IMR-90 (cell line): Measurements from ENCODE around the gene FLRT3. TPM values are rescaled to one million over a fixed set of nuclear protein-coding genes. Genes with fewer than 3 reads are reported as not detected.

Experiments used
- ATAC-seq: fragments of 200-7000 bp; cut with Tn5 transposase; 2 replicates; pipeline ENCODE4 v1.9.1; 2020; ENCODE audit warnings: low read depth, mild to moderate bottlenecking, moderate library complexity
- BruUV-seq: library from RNA; stranded (reverse); fragments of 400-500 nt; replicated peaks from 2 replicates; lab custom pipeline; 2021; lab: Mats Ljungman, UMichigan
- CTCF ChIA-PET: fragments of 300-600 bp; formaldehyde crosslinking; extraction: SDS; loops from one replicate; lab custom pipeline; 2021; ENCODE audit warnings: antibody characterized with exemption; lab: Yijun Ruan, JAX
- POLR2A ChIA-PET: fragments of 300-600 bp; sonication (Branson Sonifier 250); formaldehyde crosslinking; loops from one replicate; lab custom pipeline; 2022; ENCODE audit warnings: antibody characterized with exemption; ENCODE audit not compliant: unreplicated experiment; lab: Charles Lee
- DNase-seq: peaks from one replicate; pipeline ENCODE4 v3.0.0; 2013
- H2AFZ ChIP-seq: replicated peaks from 2 replicates; pipeline ENCODE3; 2013; ENCODE audit warnings: low read length, mild to moderate bottlenecking; ENCODE audit not compliant: poor library complexity
- H2AK5ac ChIP-seq: 2 replicates; pipeline ENCODE4 v1.6.1; 2013; ENCODE audit warnings: low read depth, low read length, inconsistent platforms
- H2AK9ac ChIP-seq: replicated peaks from 2 replicates; pipeline ENCODE3; 2013; ENCODE audit warnings: mild to moderate bottlenecking, low read depth, low read length, moderate library complexity; ENCODE audit not compliant: poor library complexity
- H2BK120ac ChIP-seq: 2 replicates; pipeline ENCODE4 v1.6.1; 2013; ENCODE audit warnings: low read depth, low read length, inconsistent platforms
- H2BK15ac ChIP-seq: 3 replicates; pipeline ENCODE4 v1.6.1; 2013; ENCODE audit warnings: low read depth, low read length, inconsistent platforms
- H2BK20ac ChIP-seq: 2 replicates; pipeline ENCODE4 v1.6.1; 2013; ENCODE audit warnings: low read depth, mild to moderate bottlenecking, inconsistent platforms, low read length, moderate library complexity
- H2BK5ac ChIP-seq: 2 replicates; pipeline ENCODE4 v1.6.1; 2013; ENCODE audit warnings: mild to moderate bottlenecking, low read depth, low read length, inconsistent platforms; ENCODE audit not compliant: poor library complexity, severe bottlenecking
- H3K14ac ChIP-seq: replicated peaks from 2 replicates; pipeline ENCODE4 v1.6.1; 2013; ENCODE audit warnings: low read depth, low read length, inconsistent platforms
- H3K18ac ChIP-seq: 2 replicates; pipeline ENCODE4 v1.6.1; 2013; ENCODE audit warnings: low read depth, low read length, control low read depth
- H3K23ac ChIP-seq: 2 replicates; pipeline ENCODE4 v1.6.1; 2013; ENCODE audit warnings: low read depth, low read length, inconsistent platforms
- H3K27ac ChIP-seq: 2 replicates; pipeline ENCODE4 v1.5.1; 2013; ENCODE audit warnings: mild to moderate bottlenecking, control low read depth, low read length; ENCODE audit not compliant: insufficient read depth
- H3K27me3 ChIP-seq: 2 replicates; pipeline ENCODE4 v1.6.1; 2013; ENCODE audit warnings: low read length; ENCODE audit not compliant: control insufficient read depth, insufficient read depth
- H3K36me3 ChIP-seq: 2 replicates; pipeline ENCODE4 v1.6.1; 2013; ENCODE audit warnings: low read length, mixed read lengths; ENCODE audit not compliant: control insufficient read depth, insufficient read depth
- H3K4ac ChIP-seq: 2 replicates; pipeline ENCODE4 v1.6.1; 2013; ENCODE audit warnings: low read depth, low read length, inconsistent platforms
- H3K4me1 ChIP-seq: 2 replicates; pipeline ENCODE4 v1.6.1; 2013; ENCODE audit warnings: low read length, mixed read lengths; ENCODE audit not compliant: control insufficient read depth, insufficient read depth
- H3K4me2 ChIP-seq: 2 replicates; pipeline ENCODE4 v1.6.1; 2013; ENCODE audit warnings: low read depth, mild to moderate bottlenecking, control low read depth, low read length, moderate library complexity
- H3K4me3 ChIP-seq: 2 replicates; pipeline ENCODE4 v1.5.1; 2013; ENCODE audit warnings: low read depth, mild to moderate bottlenecking, control low read depth, low read length, moderate library complexity; ENCODE audit not compliant: insufficient read depth
- H3K56ac ChIP-seq: 2 replicates; pipeline ENCODE4 v1.6.1; 2013; ENCODE audit warnings: low read length, inconsistent platforms; ENCODE audit not compliant: insufficient read depth; ENCODE audit errors: extremely low read depth
- H3K79me1 ChIP-seq, 2 experiments: 2 replicates each; pipeline ENCODE4 v1.6.1; 2013; ENCODE audit warnings: low read length in 2 of 2, inconsistent platforms in 1 of 2, low read depth in 1 of 2
- H3K9ac ChIP-seq: 2 replicates; pipeline ENCODE4 v1.6.1; 2013; ENCODE audit warnings: low read depth, low read length, control low read depth
- H3K9me1 ChIP-seq: 2 replicates; pipeline ENCODE4 v1.6.1; 2013; ENCODE audit warnings: low read length, inconsistent platforms; ENCODE audit not compliant: insufficient read depth
- H3K9me3 ChIP-seq: 2 replicates; pipeline ENCODE4 v1.6.1; 2013; ENCODE audit warnings: low read length; ENCODE audit not compliant: control insufficient read depth, insufficient read depth
- H4K20me1 ChIP-seq: 2 replicates; pipeline ENCODE4 v1.6.1; 2013; ENCODE audit warnings: low read length, inconsistent platforms; ENCODE audit not compliant: insufficient read depth
- H4K5ac ChIP-seq: 2 replicates; pipeline ENCODE4 v1.6.1; 2013; ENCODE audit warnings: mild to moderate bottlenecking, low read depth, low read length, control low read depth
- H4K8ac ChIP-seq, 2 experiments: 2 replicates each; pipeline ENCODE4 v1.6.1; 2013; ENCODE audit warnings: low read depth in 2 of 2, low read length in 2 of 2, control low read depth in 1 of 2, inconsistent platforms in 1 of 2
- H4K91ac ChIP-seq: 2 replicates; pipeline ENCODE4 v1.6.1; 2013; ENCODE audit warnings: low read depth, low read length, inconsistent platforms; ENCODE audit not compliant: insufficient read depth
- CHD1 ChIP-seq: IDR thresholded peaks from 2 replicates; pipeline ENCODE4 v1.6.1; 2012; ENCODE audit warnings: low read depth, low read length, improper control_type of control experiment
- FOS ChIP-seq: fragments of 150-350 bp; IDR thresholded peaks from 2 replicates; pipeline ENCODE4 v1.6.1; 2016; ENCODE audit warnings: low read depth, low read length
- NFE2L2 ChIP-seq: fragments of 150-350 bp; IDR thresholded peaks from 2 replicates; pipeline ENCODE4 v1.6.1; 2016; ENCODE audit warnings: low read depth, mild to moderate bottlenecking, low read length
- RCOR1 ChIP-seq: IDR thresholded peaks from 2 replicates; pipeline ENCODE4 v1.6.1; 2012; ENCODE audit warnings: mild to moderate bottlenecking, low read length, improper control_type of control experiment; ENCODE audit not compliant: insufficient replicate concordance
- RFX5 ChIP-seq: IDR thresholded peaks from 2 replicates; pipeline ENCODE4 v1.8.0; 2012; ENCODE audit warnings: low read depth, mild to moderate bottlenecking, low read length, moderate library complexity
- SMC3 ChIP-seq: fragments of 150-350 bp; IDR thresholded peaks from 2 replicates; pipeline ENCODE4 v1.6.1; 2016; ENCODE audit warnings: low read depth, mild to moderate bottlenecking, antibody characterized with exemption, low read length, moderate library complexity
- WGBS, 2 experiments: methylation state at CpG; one replicate each; pipeline versions ENCODE4 v1.1.5 to v1.1.7; 2013; ENCODE audit warnings: missing lambda C conversion rate in 2 of 2; ENCODE audit not compliant: insufficient read length in 1 of 2; ENCODE audit errors: extremely low coverage in 2 of 2; 5-methylcytosine and 5-hydroxymethylcytosine counted together
- dilution Hi-C: fragments of 300-500 bp; cut with HindIII; formaldehyde crosslinking; loops from one replicate; pipeline ENCODE4 v1.14.3; 2018; ENCODE audit warnings: low sequenced_read_pairs; ENCODE audit not compliant: unreplicated experiment
- in situ Hi-C: fragments of 300-500 bp; cut with MboI; formaldehyde crosslinking; loops from 3 replicates; pipeline ENCODE4 v1.14.3; 2019; ENCODE audit warnings: low sequenced_read_pairs, inconsistent platforms, mixed read lengths
- intact Hi-C: fragments of 100-400 bp; cut with micrococcal nuclease; formaldehyde crosslinking; loops from 2 replicates; pipeline ENCODE4 v1.10.0; 2022
- polyA plus RNA-seq, 3 experiments: library from polyadenylated mRNA; depleted of rRNA; stranded (reverse); fragments of >200 nt; gene quantifications; 2 replicates each; pipeline ENCODE4 v1.2.3, GENCODE V29; 2012; ENCODE audit warnings: low replicate concordance in 1 of 3
- total RNA-seq: library from RNA; depleted of rRNA; stranded (reverse); fragments of >200 nt; gene quantifications from 2 replicates; pipeline ENCODE4 v1.2.3, GENCODE V29; 2012
- TF ChIP-seq, protein P1 (sequence below): conservative IDR thresholded peaks from 2 replicates; pipeline ENCODE4 v1.5.1; 2012; ENCODE audit warnings: mild to moderate bottlenecking, low read depth, low read length, improper control_type of control experiment
- TF ChIP-seq, protein P2 (sequence below): fragments of 150-350 bp; IDR thresholded peaks from 2 replicates; pipeline ENCODE4 v1.6.1; 2016; ENCODE audit warnings: low read depth, mild to moderate bottlenecking, low read length, moderate library complexity, borderline replicate concordance
- TF ChIP-seq, protein P3 (sequence below): fragments of 150-350 bp; IDR thresholded peaks from 2 replicates; pipeline ENCODE4 v1.6.1; 2017; ENCODE audit warnings: mild to moderate bottlenecking, antibody characterized with exemption, low read length, low read depth

FLRT3 gene
- total and polyA plus RNA-seq, 2 of the 4 experiments (the other 2 are of a cell fraction): 1.8 to 6.6 TPM

DNA sequence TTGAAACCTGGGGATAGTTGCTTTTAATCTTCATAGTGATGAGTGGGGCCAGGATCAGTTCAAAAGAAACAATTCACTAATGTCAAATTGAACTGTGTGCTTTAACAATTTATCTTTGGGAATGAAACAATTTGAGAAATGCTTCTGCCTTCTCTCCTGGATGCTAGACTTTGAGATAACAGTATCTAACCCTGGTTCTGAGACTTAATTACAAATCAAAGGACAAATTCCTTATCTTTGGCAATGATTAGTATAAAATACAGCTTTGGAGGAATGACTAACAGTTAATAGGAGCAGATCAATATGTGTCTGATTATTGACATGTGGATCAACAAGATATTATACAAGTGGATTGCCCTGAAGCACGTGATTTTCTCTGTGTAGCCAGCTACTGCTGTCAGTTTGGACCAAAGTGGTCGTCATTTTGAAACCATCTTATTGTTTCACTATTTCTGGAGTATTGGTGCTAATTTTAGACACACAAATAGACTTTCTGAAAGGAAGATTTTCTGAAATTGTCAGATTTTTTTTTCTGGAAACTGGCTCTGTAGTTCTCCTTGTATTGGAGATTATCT lies 6.2 kb upstream of the FLRT3 start:
- H3K4ac ChIP-seq: no peak overlapping the region
- intact Hi-C loops: no loop called here
- ChIA-PET CTCF (no interaction called here), POLR2A (no interaction called here)
- H3K27ac ChIP-seq: no peak overlapping the region
- H3K9me1 ChIP-seq: no peaks in the 10 kb centered on the region
- no peak overlapping the region for H3K56ac ChIP-seq
- no peaks in the 10 kb centered on the region for H3K79me1 ChIP-seq
- H2BK120ac ChIP-seq: no peak overlapping the region
- H2AFZ ChIP-seq: no peak overlapping the region
- no peak overlapping the region for H4K91ac ChIP-seq
- H3K27me3 ChIP-seq: no peaks in the 10 kb centered on the region
- no peak overlapping the region for H2AK9ac ChIP-seq
- H3K23ac ChIP-seq: no peak overlapping the region
- WGBS, 2 experiments: no CpG with 5 or more reads among the region's 2 CpGs
- no peak overlapping the region for H2BK5ac ChIP-seq
- no peaks in the 10 kb centered on the region for H3K36me3 ChIP-seq
- H2BK20ac ChIP-seq: no peak overlapping the region
- ATAC-seq: no peak
- no peaks in the 10 kb centered on the region for H4K20me1 ChIP-seq
- H4K8ac ChIP-seq: no peak overlapping the region
- no peaks in the 10 kb centered on the region for H3K9me3 ChIP-seq
- no peak overlapping the region for H2AK5ac ChIP-seq
- dilution Hi-C loops: no loop called here
- H3K4me2 ChIP-seq: no peak overlapping the region
- in situ Hi-C loops: no loop called here
- H3K18ac ChIP-seq: no peak overlapping the region
- no peak overlapping the region for H3K9ac ChIP-seq
- H3K14ac ChIP-seq: no peak overlapping the region
- no TSS peak for BruUV-seq
- no peak overlapping the region for H4K5ac ChIP-seq
- H3K4me1 ChIP-seq: peaks cover 2% of the 10 kb centered on the region; the same call in 1 of the 2 replicates
- DNase-seq: no peak
- TF ChIP-seq SMC3 (no peak), NFE2L2 (no peak), RFX5 (no peak), CHD1 (no peak), RCOR1 (no peak), FOS (no peak)
- TF ChIP-seq, protein P1, sequence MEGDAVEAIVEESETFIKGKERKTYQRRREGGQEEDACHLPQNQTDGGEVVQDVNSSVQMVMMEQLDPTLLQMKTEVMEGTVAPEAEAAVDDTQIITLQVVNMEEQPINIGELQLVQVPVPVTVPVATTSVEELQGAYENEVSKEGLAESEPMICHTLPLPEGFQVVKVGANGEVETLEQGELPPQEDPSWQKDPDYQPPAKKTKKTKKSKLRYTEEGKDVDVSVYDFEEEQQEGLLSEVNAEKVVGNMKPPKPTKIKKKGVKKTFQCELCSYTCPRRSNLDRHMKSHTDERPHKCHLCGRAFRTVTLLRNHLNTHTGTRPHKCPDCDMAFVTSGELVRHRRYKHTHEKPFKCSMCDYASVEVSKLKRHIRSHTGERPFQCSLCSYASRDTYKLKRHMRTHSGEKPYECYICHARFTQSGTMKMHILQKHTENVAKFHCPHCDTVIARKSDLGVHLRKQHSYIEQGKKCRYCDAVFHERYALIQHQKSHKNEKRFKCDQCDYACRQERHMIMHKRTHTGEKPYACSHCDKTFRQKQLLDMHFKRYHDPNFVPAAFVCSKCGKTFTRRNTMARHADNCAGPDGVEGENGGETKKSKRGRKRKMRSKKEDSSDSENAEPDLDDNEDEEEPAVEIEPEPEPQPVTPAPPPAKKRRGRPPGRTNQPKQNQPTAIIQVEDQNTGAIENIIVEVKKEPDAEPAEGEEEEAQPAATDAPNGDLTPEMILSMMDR: no peak
- TF ChIP-seq, protein P2, sequence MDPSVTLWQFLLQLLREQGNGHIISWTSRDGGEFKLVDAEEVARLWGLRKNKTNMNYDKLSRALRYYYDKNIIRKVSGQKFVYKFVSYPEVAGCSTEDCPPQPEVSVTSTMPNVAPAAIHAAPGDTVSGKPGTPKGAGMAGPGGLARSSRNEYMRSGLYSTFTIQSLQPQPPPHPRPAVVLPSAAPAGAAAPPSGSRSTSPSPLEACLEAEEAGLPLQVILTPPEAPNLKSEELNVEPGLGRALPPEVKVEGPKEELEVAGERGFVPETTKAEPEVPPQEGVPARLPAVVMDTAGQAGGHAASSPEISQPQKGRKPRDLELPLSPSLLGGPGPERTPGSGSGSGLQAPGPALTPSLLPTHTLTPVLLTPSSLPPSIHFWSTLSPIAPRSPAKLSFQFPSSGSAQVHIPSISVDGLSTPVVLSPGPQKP: no peak
- TF ChIP-seq, protein P3, sequence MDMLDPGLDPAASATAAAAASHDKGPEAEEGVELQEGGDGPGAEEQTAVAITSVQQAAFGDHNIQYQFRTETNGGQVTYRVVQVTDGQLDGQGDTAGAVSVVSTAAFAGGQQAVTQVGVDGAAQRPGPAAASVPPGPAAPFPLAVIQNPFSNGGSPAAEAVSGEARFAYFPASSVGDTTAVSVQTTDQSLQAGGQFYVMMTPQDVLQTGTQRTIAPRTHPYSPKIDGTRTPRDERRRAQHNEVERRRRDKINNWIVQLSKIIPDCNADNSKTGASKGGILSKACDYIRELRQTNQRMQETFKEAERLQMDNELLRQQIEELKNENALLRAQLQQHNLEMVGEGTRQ: no peak
- no peak overlapping the region for H2BK15ac ChIP-seq
- H3K4me3 ChIP-seq: no peak overlapping the region
